ENCODE data around the gene BIN1.

Gene BIN1

DNA sequence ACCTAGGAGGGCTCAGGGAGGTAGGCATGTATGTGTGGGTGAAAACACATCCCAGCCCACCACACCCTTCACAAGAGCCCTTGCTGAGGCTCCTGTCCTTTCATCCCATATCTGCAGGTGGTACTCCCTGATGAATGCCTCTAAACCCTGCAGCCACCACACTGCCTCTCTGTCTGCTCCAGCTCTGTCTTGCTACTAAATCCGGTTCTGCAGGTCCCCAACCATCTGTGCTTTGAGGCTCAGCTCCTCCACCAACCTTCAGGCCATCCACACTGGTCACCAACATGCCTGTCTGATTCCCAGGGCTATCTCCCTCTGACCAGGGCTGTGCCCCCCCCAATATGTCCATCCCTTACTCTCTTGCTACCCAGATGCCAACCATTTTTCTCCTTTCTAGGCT is 92.7 kb downstream of the BIN1 start:
- Mint-ChIP-seq H3K4me3 (no peak overlapping the region), H3K27ac (no peak overlapping the region), H3K27me3 (peaks cover 11% of the 10 kb centered on the region), H3K4me1 (ENCODE audit: low read depth) (peaks cover 12% of the 10 kb centered on the region), H3K9me3 (no peaks in the 10 kb centered on the region), H3K36me3 (ENCODE audit: low read depth) (no peaks in the 10 kb centered on the region)
- intact Hi-C loops (cut with micrococcal nuclease), result no loop called here

DNA sequence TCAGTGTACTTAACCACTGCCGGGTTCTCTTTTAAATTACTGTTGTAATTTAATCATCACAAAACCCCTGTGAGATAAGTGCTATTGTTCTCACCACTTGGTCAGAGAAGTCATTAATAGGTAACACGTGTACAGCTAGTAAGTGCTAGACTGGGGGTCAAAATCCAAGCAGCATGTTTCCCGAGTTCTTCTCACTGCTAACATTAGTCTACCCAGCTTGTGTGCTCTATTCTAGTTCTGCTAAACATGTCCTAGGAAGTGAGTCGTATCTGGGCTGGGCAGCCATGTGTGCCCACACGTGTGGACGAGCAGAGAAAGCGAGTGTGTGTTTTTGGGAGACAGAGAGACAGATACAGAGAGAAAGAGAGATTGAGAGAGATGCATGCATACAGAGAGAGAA is 94.1 kb downstream of the BIN1 start:
- Mint-ChIP-seq H3K9me3 (no peaks in the 10 kb centered on the region), H3K4me3 (no peak overlapping the region), H3K27ac (no peak overlapping the region), H3K27me3 (peaks cover 11% of the 10 kb centered on the region), H3K4me1 (ENCODE audit: low read depth) (peaks cover 12% of the 10 kb centered on the region), H3K36me3 (ENCODE audit: low read depth) (no peaks in the 10 kb centered on the region)
- intact Hi-C loops (cut with micrococcal nuclease), result no loop called here

DNA sequence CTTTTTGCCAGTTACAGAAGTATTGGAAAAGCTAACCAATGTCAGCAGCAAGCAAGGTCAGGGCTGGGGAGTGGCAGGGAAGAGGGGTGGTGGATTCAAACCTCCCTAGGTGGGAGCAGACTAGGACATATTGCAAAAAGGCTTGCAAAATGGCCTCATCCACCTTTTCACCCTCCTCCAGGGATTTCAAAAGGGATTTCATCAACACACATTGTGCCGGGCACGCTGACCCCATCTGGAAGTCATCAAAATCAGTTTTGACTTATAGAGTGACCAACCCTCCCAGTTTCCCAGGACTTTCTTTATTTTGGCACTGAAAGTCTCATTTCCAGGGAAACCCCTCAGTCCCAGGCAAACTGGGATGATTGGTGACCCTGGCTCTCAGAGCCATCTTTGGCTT is 94.7 kb downstream of the BIN1 start:
- H3K27me3 Mint-ChIP-seq, result peaks cover 9% of the 10 kb centered on the region
- H3K36me3 Mint-ChIP-seq (ENCODE audit: low read depth), result no peaks in the 10 kb centered on the region
- H3K9me3 Mint-ChIP-seq, result no peaks in the 10 kb centered on the region
- H3K4me3 Mint-ChIP-seq, result no peak overlapping the region
- H3K4me1 Mint-ChIP-seq (ENCODE audit: low read depth), result peaks cover 12% of the 10 kb centered on the region
- no peak overlapping the region for H3K27ac Mint-ChIP-seq
- intact Hi-C loops (cut with micrococcal nuclease), result no loop called here

DNA sequence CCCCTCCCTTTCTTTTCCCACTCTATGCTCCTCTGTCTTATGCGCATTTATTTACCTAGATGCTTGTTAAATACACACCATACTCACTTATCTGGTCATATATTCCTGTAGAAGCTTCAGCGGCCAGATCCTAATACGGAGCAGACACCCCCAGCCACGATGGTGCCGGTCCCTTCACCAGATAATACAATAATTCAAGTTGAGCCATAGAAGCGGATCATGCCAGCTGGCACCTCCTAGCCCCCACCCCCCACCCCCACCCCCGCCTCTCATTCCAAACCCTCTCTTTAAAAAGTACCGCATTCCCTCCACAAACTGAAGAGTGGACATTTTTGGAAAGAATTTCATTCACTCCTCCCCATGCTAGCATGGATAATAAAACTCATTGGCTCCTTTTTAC is 95.2 kb downstream of the BIN1 start:
- Mint-ChIP-seq H3K4me1 (ENCODE audit: low read depth) (peaks cover 12% of the 10 kb centered on the region), H3K27me3 (peaks cover 9% of the 10 kb centered on the region), H3K4me3 (no peak overlapping the region), H3K9me3 (no peaks in the 10 kb centered on the region), H3K27ac (no peak overlapping the region), H3K36me3 (ENCODE audit: low read depth) (no peaks in the 10 kb centered on the region)
- intact Hi-C loops (cut with micrococcal nuclease), result no loop called here

DNA sequence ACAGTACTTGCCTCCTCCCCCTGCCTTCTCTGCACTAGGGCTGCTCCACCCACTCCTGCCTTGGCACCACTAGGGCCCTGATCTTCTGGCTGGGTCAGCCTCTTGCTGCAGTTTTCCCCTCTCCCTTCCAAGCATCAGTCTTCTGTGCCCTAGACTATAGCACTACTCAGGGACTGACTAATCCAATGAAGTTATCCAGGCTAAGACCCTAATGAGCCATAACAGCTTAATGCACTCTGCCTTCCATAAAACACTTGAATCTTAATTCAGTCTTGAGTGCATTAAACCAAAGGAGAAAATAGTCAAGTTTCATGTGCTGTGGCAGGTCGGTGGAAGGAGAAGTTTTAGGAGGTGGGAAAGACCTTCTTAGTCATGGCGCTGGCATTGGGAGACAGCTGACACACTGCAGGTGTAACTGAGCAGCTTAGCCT is 95.7 kb downstream of the BIN1 start:
- no peaks in the 10 kb centered on the region for H3K36me3 Mint-ChIP-seq (ENCODE audit: low read depth)
- peaks cover 12% of the 10 kb centered on the region for H3K4me1 Mint-ChIP-seq (ENCODE audit: low read depth)
- peaks cover 9% of the 10 kb centered on the region for H3K27me3 Mint-ChIP-seq
- H3K4me3 Mint-ChIP-seq, result no peak overlapping the region
- H3K27ac Mint-ChIP-seq, result no peak overlapping the region
- intact Hi-C loops (cut with micrococcal nuclease), result no loop called here
- H3K9me3 Mint-ChIP-seq, result no peaks in the 10 kb centered on the region

DNA sequence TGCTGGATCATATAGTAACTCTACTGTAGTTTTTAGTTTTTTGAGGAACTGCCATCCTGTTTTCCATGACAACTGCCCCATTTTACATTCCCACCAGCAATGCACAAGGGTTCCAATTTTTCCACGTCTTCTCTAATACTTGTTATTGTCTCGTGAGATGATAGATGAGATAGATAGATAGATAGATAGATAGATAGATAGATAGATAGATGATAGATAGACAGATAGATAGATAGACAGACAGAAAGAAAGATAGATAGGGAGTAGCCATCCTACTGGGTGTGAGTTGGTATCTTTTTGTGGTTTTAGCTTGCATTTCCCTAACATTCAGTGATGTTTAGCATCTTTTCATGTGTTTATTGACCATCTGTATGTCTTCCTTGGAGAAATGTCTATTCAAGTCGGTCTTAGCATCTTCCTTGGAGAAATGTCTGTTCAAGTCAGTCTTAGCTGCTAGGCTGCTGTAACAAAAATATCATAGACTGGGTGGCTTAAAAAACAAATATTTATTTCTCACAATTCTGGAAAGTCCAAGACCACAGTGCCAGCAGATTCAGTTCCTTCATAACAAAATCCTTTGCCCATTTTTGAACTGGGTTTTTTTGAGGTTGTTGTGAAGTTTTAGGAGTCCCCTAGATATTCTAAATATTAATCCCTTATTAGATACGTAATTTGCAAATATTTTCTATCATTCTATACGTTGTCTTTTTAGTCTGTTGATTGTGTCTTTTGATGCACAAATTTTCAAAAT is 98.5 kb downstream of the BIN1 start:
- Mint-ChIP-seq H3K9me3 (no peaks in the 10 kb centered on the region), H3K27ac (no peak overlapping the region), H3K36me3 (ENCODE audit: low read depth) (no peaks in the 10 kb centered on the region), H3K27me3 (peaks cover 5% of the 10 kb centered on the region), H3K4me1 (ENCODE audit: low read depth) (peaks cover 5% of the 10 kb centered on the region), H3K4me3 (no peak overlapping the region)
- intact Hi-C loops (cut with micrococcal nuclease), result no loop called here

DNA sequence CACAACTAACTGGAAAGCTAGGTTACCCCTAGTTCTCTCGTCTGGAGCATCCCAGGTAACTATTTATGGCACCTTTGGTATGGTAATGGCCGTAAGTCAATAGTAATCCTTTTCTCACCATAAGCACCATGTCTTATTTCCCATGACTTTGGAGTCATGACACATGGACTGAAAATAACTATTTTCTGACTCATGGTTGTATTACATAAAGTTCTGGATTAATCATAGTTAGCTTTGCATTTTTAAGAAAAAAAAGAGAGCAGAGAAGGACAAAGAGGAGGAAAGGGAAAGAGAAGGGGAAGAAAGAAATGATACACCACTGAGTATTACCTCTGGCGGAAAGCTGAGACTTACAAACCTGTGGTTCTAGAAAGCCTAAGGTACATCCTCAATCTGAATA is 99.3 kb downstream of the BIN1 start:
- no peak overlapping the region for H3K4me3 Mint-ChIP-seq
- H3K27me3 Mint-ChIP-seq, result peaks cover 2% of the 10 kb centered on the region
- H3K27ac Mint-ChIP-seq, result no peak overlapping the region
- H3K36me3 Mint-ChIP-seq (ENCODE audit: low read depth), result no peaks in the 10 kb centered on the region
- H3K4me1 Mint-ChIP-seq (ENCODE audit: low read depth), result no peaks in the 10 kb centered on the region
- intact Hi-C loops (cut with micrococcal nuclease), result no loop called here
- H3K9me3 Mint-ChIP-seq, result no peaks in the 10 kb centered on the region

DNA sequence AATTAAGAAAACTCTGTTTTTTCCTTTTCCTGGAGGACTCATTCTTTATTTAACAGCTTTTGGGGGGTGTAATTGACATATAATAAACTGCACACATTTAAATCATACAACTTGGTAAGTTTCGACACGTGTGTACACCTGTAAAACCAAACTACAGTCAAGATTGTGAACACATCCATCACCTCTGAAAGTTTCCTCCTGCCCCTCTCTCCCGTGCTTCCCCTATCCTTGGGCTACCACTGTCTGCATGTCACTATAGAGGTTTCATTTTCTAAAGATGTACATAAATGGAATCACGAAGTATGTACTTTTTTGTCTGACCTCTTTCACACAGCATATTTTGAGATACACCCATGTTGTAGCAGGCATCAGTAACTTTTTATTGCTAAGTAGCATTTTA is 100.0 kb downstream of the BIN1 start:
- Mint-ChIP-seq H3K4me1 (ENCODE audit: low read depth) (no peaks in the 10 kb centered on the region), H3K27me3 (peaks cover 2% of the 10 kb centered on the region), H3K36me3 (ENCODE audit: low read depth) (no peaks in the 10 kb centered on the region), H3K9me3 (no peaks in the 10 kb centered on the region), H3K27ac (no peak overlapping the region), H3K4me3 (no peak overlapping the region)
- intact Hi-C loops (cut with micrococcal nuclease), result no loop called here

DNA sequence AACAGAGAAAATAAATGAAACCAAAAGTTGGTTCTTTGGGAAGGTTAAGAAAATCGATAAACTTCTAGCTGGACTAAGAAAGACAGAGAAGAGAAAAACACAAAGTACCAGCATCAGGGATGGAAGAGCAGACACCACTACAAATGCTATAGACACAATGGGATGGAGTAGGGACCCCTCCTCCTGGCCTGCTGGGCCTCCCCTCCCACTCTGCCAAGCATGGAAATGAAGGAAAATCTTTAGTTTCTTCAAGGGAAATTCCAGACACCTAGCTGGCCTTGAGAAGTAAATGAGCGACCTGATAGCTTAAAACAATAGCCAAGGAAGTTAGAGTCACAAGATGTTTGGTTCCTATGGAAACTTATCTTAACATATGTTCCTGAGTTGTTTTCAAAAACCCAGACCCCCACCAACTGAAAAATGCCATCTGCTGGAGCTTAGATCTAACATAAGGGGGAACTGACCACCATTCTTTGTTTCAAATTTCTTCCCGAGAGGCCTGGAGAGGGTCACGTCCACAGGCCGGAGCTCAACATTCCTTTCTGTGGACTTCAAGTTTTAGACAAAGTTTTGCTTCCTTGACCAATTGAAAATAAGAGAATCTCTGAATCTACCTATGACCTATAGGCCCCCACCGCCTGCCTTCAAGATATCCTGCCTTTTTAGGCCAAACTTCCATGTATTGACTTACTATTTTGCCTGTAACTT is 101.9 kb downstream of the BIN1 start:
- no peaks in the 10 kb centered on the region for H3K36me3 Mint-ChIP-seq (ENCODE audit: low read depth)
- H3K27me3 Mint-ChIP-seq, result no peaks in the 10 kb centered on the region
- H3K9me3 Mint-ChIP-seq, result no peaks in the 10 kb centered on the region
- H3K27ac Mint-ChIP-seq, result no peak overlapping the region
- H3K4me3 Mint-ChIP-seq, result no peak overlapping the region
- intact Hi-C loops (cut with micrococcal nuclease), result no loop called here
- H3K4me1 Mint-ChIP-seq (ENCODE audit: low read depth), result no peaks in the 10 kb centered on the region

DNA sequence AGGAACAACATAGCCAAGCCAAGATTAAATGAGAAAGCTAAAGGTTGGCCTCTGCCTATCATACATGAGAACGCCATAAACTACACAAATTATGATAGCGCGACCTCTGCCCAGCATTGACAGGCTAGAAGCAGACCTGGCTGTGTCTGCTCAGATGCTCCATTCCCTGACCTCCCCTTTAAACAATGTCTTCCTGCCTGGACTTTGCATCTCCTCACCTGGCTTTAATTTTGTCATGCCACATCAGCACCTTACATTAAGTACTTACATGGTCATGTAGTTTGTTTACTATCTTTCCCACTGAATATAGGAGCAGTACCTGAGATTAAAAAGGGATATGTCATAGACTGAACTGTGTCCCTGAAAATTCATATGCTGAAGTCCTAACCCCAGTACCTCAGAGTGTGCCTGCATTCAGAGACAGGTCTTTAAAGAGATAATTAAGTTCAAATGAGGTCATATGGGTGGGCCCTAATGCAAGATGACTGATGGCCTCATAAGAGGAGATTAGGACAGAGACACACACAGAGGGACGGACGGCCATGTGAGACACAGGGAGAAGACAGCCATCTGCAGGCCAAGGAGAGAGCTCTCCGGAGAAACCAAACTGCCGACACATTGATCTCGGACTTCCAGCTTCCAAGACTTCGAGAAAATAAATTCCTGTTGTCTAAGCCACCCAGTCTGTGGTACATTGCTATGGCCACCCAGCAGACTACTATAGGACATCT is 103.7 kb downstream of the BIN1 start:
- intact Hi-C loops (cut with micrococcal nuclease), result no loop called here
- Mint-ChIP-seq H3K9me3 (no peaks in the 10 kb centered on the region), H3K4me1 (ENCODE audit: low read depth) (no peaks in the 10 kb centered on the region), H3K27me3 (no peaks in the 10 kb centered on the region), H3K27ac (no peak overlapping the region), H3K36me3 (ENCODE audit: low read depth) (no peaks in the 10 kb centered on the region), H3K4me3 (no peak overlapping the region)

DNA sequence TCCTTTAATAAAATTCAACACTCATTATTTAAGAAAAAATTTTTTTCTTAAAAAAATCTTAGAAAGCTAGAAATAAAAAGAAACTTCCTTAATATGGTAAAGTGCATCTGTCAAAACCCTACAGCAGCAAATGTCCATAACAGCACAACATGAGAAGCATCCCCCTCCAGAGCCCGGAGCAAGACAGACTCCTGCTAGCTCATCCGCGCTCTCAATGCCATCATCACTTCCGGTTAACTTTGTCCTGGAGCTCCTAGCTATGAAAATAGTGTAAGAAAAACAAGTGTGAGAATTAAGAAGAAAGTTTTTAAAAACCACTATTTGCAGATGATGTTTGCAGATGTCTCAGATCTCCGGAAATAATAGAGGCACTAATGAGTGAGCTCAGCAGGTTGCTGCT is 105.2 kb downstream of the BIN1 start:
- H3K27ac Mint-ChIP-seq, result no peak overlapping the region
- intact Hi-C loops (cut with micrococcal nuclease), result no loop called here
- H3K4me3 Mint-ChIP-seq, result no peak overlapping the region
- no peaks in the 10 kb centered on the region for H3K9me3 Mint-ChIP-seq
- H3K27me3 Mint-ChIP-seq, result no peaks in the 10 kb centered on the region
- H3K4me1 Mint-ChIP-seq (ENCODE audit: low read depth), result no peaks in the 10 kb centered on the region
- no peaks in the 10 kb centered on the region for H3K36me3 Mint-ChIP-seq (ENCODE audit: low read depth)

DNA sequence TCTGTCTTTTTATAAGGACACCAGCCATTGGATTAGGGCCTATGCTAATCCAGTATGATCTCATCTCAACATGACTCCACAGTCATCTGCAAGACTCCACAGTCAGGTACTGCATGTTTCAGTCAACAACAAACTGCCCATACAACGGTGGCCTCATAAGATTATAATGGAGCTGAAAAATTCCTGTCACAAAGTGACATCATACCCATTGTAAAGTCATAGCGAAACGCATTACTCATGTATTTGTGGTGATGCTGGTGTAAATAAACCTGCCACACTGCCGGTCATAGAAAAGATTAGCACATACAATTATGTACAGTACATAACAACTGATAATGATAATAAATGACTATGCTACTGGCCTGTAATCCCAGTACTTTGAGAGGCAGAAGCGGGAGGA is 106.0 kb downstream of the BIN1 start:
- intact Hi-C loops (cut with micrococcal nuclease), result no loop called here
- Mint-ChIP-seq H3K36me3 (ENCODE audit: low read depth) (no peaks in the 10 kb centered on the region), H3K27ac (no peak overlapping the region), H3K4me3 (no peak overlapping the region), H3K27me3 (no peaks in the 10 kb centered on the region), H3K9me3 (no peaks in the 10 kb centered on the region), H3K4me1 (ENCODE audit: low read depth) (no peaks in the 10 kb centered on the region)

DNA sequence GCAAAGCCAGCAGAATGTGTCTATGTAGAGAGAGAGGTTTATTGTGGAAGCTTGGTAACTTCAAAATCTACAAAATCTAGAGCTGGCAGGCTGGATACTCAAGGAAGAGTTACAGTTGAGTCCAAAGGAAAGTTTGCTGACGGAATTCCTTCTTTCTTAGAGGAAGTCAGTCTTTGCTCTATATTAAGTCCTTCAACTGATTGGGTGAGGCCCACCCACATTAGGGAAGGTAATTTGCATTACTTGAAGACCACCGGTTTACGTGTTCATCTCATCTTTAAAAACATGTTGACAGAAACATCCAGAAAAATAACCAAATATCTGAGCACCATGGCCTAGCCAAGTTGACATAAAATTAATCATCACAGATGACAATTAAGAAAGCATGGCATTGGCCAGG is 106.8 kb downstream of the BIN1 start:
- Mint-ChIP-seq H3K4me1 (ENCODE audit: low read depth) (no peaks in the 10 kb centered on the region), H3K9me3 (no peaks in the 10 kb centered on the region), H3K27me3 (no peaks in the 10 kb centered on the region), H3K27ac (no peak overlapping the region), H3K4me3 (no peak overlapping the region), H3K36me3 (ENCODE audit: low read depth) (no peaks in the 10 kb centered on the region)
- intact Hi-C loops (cut with micrococcal nuclease), result no loop called here

DNA sequence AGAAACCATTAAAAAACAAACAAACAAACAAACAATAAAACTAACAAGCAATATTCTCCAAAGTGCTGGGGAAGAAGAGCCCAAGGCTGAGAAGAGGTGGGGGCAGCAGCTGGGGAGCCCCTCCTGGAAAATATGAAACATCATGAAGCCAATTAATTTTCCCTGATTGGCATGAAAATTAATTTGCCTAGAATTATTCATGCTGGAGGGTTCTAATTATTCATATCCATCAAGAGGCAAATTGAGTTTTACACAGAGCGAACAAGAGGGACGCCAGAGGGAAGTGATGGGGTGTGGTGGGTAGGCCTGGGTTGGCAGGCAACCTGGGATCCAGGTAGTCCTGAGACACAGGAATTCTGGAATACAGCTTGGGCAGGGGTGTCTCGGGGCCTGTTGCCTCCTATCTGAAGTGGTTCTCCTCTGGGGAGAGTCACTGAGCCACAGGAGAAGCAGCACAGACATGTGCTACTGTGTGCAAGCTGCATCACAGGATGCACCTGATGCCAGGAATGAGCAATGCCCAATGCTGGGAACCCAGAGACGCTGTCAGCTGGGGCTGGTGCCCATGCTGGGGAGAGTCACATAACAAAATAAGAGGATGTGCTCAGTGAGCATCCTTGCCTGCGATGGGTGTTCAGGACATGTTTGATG is 107.7 kb downstream of the BIN1 start:
- H3K4me1 Mint-ChIP-seq (ENCODE audit: low read depth), result no peaks in the 10 kb centered on the region
- no peaks in the 10 kb centered on the region for H3K9me3 Mint-ChIP-seq
- H3K4me3 Mint-ChIP-seq, result no peak overlapping the region
- no peaks in the 10 kb centered on the region for H3K27me3 Mint-ChIP-seq
- intact Hi-C loops (cut with micrococcal nuclease), result no loop called here
- H3K36me3 Mint-ChIP-seq (ENCODE audit: low read depth), result no peaks in the 10 kb centered on the region
- H3K27ac Mint-ChIP-seq, result no peak overlapping the region
